HEK293T (cell line): ENCODE data around the gene TBCK.

ENCODE experiments used
- BHLHE40 ChIP-seq: fragments of 450-650 bp; IDR thresholded peaks from 2 replicates; pipeline ENCODE4 v1.6.1; 2016; ENCODE audit warnings: mild to moderate bottlenecking, moderate library complexity, borderline replicate concordance
- ELF4 ChIP-seq: fragments of 450-650 bp; IDR thresholded peaks from 2 replicates; pipeline ENCODE4 v1.6.1; 2017; ENCODE audit warnings: antibody characterized with exemption
- HDGF ChIP-seq: fragments of 450-650 bp; IDR thresholded peaks from 2 replicates; pipeline ENCODE4 v1.6.1; 2017; ENCODE audit warnings: antibody characterized with exemption, borderline replicate concordance
- SP1 ChIP-seq: fragments of 450-650 bp; IDR thresholded peaks from 2 replicates; pipeline ENCODE4 v1.6.1; 2017
- TARDBP ChIP-seq: fragments of 450-650 bp; IDR thresholded peaks from 2 replicates; pipeline ENCODE4 v1.6.1; 2016
- TF ChIP-seq, protein P1 (sequence below): fragments of 450-650 bp; IDR thresholded peaks from 2 replicates; pipeline ENCODE4 v1.6.1; 2016

DNA sequence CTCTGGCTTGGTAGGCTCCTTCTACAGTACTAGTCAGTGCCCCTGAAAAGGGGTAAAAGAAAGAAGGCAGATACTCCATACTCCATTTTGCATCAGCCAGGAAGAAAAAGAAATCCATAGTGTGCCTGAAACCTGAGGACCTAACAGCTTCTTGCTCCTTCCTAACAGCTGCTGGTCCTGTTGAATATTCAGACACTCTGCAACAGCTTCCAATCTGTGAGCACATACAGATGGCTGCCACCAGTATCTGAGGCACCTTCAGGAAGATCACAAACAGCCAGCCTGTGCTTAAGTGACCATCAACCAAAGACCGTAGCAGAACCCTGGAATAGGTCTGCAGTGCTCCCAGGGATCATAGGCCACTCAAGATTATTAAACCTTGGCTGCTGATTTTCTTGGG, 48.3 kb upstream of the TBCK start:
- TF ChIP-seq HDGF (no peak), SP1 (no peak), TARDBP (no peak), ELF4 (no peak), BHLHE40 (no peak)
- TF ChIP-seq, protein P1, sequence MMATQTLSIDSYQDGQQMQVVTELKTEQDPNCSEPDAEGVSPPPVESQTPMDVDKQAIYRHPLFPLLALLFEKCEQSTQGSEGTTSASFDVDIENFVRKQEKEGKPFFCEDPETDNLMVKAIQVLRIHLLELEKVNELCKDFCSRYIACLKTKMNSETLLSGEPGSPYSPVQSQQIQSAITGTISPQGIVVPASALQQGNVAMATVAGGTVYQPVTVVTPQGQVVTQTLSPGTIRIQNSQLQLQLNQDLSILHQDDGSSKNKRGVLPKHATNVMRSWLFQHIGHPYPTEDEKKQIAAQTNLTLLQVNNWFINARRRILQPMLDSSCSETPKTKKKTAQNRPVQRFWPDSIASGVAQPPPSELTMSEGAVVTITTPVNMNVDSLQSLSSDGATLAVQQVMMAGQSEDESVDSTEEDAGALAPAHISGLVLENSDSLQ, result no peak
